Umbilical cord (tissue), 2 donors: ENCODE data around the gene KRTAP27-1. TPM values are rescaled to one million over a fixed set of nuclear protein-coding genes. Genes with fewer than 3 reads are reported as not detected.

ENCODE experiments used
- DNase-seq: peaks from one replicate; pipeline ENCODE4 v3.0.0-alpha.2; 2015; ENCODE audit warnings: low spot score
- total RNA-seq: library from RNA; depleted of rRNA; stranded (reverse); fragments of >200 nt; gene quantifications from one replicate; pipeline ENCODE4 v1.2.3, GENCODE V29; 2014; ENCODE audit warnings: low replicate concordance; ENCODE audit not compliant: insufficient read depth

Gene KRTAP27-1
- total RNA-seq: not detected

- DNase-seq: no peak
Observed at GRCh38 chr21:30337276-30337744, at the start of gene KRTAP27-1. Gene KRTAP27-1, minus strand, starts transcription at chr21:30337694. Its CDS starts 26 bp downstream, at chr21:30337668.

- no peak for DNase-seq
Observed at GRCh38 chr21:30382201-30382600, 44.7 kb upstream of the KRTAP27-1 start.

- DNase-seq: no peak
Observed at GRCh38 chr21:30372139-30372770, 34.8 kb upstream of the KRTAP27-1 start, which contains the start of gene KRTAP13-2. Gene KRTAP13-2, minus strand, starts transcription at chr21:30372271. Its CDS starts 58 bp downstream, at chr21:30372213.

DNA sequence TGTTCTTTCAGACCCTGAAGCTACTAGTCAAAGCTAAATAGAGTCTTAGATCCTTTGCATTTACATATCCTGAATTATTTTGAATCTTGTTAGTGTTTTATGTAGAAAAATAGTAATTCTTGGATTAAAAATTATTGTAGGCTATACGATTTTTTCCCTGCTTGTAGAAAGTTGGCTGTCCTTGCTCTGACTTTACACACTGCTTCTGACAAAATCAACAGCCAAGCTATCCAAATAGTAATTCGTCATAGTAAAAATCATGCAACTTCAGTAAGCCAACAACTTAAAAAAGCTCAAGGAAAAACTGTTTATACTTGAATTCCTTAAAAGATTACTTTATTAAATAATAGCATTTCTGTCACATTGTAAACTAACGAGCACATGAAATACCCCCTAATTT, 18.4 kb upstream of the KRTAP27-1 start:
- no peak for DNase-seq

- DNase-seq: no peak
Observed at GRCh38 chr21:30354308-30355005, 17.0 kb upstream of the KRTAP27-1 start.

DNA sequence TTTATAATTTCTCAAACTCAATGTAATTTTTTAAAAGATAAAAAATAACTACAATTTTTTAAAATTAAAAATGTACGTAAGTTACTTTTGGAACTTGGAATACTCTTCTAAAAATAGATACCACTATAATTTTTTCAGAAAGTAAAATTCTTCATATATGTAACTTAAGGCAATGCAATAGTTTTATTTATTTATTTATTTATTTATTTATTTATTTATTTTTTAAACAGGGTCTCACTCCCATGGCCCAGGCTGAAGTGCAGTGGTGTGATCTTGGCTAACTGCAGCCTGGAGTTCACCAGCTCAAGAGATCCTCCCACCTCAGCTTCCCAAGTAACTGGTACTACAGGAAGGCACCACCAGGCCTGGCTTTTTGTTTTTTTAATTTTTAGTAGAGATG, 14.0 kb upstream of the KRTAP27-1 start:
- no peak for DNase-seq

GRCh38 chr21:30349572-30349971, 12.1 kb upstream of the KRTAP27-1 start:
- no peak for DNase-seq

DNA sequence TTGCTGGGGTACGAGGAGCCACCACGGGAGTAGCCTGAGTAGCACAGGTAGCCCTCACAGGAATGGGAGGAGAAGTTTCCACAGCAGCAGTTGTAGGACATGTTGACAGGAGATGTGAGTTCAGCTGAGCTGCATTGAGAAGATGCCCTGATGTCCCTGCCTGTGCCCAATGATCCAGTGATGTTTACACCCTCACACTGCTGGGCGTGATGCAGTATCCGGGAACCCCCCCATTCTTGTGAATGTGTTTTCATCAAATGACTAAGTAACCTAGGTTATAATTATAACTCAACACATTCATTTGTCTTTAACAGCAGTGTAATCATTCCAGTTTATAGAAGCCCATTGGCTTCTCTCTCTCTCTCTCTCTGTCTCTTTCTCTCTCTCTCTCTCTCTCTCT, 11.0 kb upstream of the KRTAP27-1 start, which contains the start of gene KRTAP23-1:
Gene KRTAP23-1 (minus strand): TSS at position 101 of the 400 bp plus-strand sequence. CDS start 0 bp downstream, at position 101.
- no peak for DNase-seq

DNA sequence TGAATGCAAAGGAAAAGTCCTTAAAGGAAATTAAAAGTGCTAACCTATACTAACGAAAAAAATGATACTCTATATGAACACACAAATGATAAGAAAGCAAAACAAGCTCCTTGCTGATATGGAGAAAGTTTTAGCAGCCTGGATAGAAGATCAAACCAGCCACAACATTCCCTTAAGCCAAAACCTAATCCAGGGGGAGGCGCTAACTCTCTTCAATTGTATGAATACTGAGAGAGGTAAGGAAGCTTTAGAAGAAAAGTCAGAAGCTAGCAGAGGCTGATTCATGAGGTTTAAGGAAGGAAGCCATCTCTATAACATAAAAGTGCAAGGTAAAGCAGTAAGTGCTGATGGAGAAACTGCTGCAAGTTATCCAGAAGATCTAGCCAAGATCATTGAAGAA, 7.5 kb upstream of the KRTAP27-1 start:
- DNase-seq: no peak

DNA sequence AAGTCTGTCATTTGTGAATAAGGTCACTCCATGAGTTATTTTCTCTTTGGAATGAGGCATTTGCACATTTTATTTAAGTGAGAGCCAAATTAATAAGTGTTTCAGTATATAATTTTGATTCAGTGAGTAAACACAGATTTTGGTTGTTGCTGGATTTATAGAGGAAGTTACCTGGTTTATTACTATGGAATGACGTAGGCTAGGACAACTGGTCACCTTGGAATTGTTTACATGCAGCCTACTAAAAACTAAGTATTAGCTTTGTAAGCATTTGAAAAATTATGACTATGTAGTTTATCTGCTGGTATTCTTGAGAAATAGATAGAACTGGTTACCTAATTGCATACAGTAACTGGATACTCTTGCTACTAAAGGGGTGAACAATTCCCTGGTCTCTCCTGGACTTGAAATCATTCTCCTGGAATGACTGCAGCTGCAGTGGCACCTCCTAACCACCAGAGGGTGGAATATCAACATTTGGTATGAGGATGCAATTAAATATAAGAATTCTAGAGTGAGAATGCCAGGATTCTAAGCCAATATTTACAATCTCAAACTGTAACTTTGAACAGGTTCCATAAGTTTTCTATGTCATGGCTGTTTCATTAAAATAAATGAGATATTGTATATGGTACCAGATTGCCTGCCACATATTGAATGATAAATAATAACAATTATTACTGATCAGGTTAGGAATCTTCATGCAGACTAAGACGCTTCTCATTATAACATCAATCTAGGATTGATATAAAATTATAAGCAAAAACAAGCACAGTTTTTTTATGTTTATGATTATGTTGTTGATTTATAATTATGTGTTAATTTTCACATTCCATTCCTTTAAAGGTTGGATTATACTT, 3.5 kb upstream of the KRTAP27-1 start:
- DNase-seq: peak; percentile 20

GRCh38 chr21:30338717-30339116, 1.2 kb upstream of the KRTAP27-1 start:
- no peak for DNase-seq

DNA sequence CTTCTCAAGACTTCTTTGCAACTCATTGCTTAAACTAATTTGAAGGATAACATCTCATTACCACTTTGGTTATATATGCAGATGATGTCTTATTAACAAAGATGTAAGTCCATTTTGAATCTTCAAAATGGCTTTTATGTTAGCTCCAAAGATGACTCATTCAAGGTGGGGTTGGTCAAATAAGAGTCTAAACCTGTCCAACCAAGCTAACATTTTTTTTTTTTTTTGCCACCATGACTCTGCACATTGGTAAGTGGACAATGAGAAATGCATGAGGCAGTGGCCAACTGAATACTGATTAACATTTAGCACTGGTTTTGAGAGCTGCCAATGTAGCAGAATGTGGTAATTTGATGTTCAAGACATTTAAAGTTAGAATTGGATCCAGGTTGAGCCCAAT, 278 bp upstream of the KRTAP27-1 start:
- no peak for DNase-seq

DNA sequence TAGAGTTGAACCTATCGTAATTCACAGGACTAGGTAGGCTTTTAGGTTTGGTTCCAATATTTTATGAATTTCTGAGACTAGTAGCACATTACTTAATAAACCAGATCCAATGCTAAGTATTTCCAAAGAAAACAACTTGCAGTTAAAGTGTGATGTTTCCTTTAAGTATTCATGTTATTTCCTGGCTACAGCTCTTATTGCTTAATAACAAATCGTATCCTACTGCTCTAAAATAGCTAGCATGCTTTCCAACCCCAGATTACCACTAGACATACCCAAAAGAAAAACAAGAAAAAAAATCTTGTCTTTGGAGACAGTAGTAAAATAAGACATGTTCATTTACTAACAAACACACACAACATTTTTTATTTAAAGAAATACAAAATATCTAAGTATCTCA, 898 bp downstream of the KRTAP27-1 start:
- peak; percentile 27 for DNase-seq

GRCh38 chr21:30333736-30334135, 3.8 kb downstream of the KRTAP27-1 start:
- DNase-seq: no peak

GRCh38 chr21:30332681-30333080, 4.8 kb downstream of the KRTAP27-1 start:
- DNase-seq: no peak

DNA sequence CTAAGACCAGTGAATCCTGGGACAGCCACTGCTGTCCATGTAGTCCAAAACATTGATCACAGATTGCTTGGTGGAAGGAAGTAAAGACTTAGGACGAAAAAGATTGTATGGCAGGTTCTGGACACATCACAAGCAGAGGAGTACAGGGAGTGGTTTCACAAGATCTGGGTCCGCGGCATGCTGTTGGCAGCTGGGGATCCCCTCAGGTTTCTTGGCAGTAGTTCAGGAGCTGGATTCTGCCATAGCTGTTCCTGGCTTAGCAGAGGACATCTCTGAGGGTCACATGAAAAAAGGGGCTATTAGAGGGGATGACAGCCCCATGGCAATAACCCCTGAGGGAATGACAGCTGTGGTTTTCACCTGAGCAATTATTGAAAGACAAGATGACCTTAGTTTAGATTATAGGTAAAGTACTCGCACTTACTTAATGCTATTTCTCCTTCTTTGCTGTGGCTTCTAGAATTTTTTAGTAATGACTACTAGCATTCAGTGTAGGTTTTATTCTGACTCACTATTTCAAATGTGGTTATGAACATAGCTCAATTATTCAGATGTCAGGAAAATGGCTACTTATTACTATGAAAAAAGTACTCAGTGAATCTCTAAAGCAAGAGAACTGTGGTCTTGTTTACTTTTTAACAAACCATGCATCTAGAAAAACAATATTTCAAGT, 8.2 kb downstream of the KRTAP27-1 start:
- DNase-seq: no peak

- DNase-seq: no peak
Observed at GRCh38 chr21:30326390-30326789, 11.1 kb downstream of the KRTAP27-1 start.

DNA sequence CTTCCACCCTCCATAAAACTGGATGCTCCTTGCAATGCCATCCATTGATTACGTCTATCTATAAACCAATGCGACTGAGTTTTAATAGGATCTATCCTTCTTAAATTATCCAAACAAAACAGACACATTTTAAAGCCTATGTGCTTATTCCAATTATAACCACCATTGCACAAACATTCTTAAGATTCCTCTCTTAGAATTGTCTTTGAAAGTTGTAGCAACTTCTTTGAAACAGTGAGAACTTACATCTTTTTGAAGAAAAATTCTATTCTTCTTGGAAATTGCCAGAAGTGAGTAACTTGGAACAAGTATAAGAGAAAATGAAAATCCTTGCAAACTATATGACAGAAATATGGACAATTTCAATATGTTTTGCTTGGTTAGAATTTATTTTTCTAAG, 17.3 kb downstream of the KRTAP27-1 start, which contains the start of gene KRTAP26-1:
Gene KRTAP26-1 (minus strand): TSS at position 101 of the 400 bp plus-strand sequence. CDS start 280 bp downstream, outside the sequence.
- DNase-seq: no peak

- no peak for DNase-seq
Observed at GRCh38 chr21:30315701-30316100, 21.8 kb downstream of the KRTAP27-1 start.

GRCh38 chr21:30306884-30307283, 30.6 kb downstream of the KRTAP27-1 start:
- no peak for DNase-seq

DNA sequence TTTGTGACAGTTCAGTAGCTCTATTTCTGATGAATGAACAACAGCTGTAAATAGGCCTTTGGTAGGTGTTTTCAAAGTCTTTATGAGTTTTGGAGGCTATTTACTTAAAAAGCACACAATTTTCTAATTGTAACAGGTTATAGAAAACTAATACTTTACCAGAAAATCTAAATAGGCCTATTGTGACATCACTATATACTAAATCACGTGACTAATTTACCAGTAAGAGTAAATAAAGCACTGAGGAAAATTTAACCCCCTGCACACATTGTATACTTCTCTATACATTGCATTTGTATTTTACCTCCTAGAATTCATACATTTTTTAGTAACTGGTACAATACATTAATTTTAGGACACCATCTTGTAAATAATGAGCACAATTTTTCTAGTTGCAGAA, 32.4 kb downstream of the KRTAP27-1 start:
- no peak for DNase-seq
